CD4-positive, alpha-beta T cell treated with Interleukin-17A for 4 hours (primary cell): ENCODE data around the gene SRP68.
"Not testable (repeated sequence)": the region's sequence is repeated elsewhere in the genome, so short reads cannot be mapped to it uniquely, and the experiment has no call there.

Source experiments
- DNase-seq: peaks from one replicate; pipeline ENCODE4 v3.0.0-alpha.2; 2020; ENCODE audit warnings: mixed read lengths

SRP68 gene

GRCh38 chr17:76076765-76077583 lies 4.7 kb upstream of the SRP68 start:
- peak; percentile 57 for DNase-seq

- peak; percentile 16 for DNase-seq
Observed at GRCh38 chr17:76076146-76076764, 3.9 kb upstream of the SRP68 start.

GRCh38 chr17:76075364-76076145 lies 3.2 kb upstream of the SRP68 start:
- peak; percentile 32 for DNase-seq

- DNase-seq, result no peak
Observed at GRCh38 chr17:76074390-76075363, 2.4 kb upstream of the SRP68 start, which contains the start of gene GALR2. Gene GALR2, plus strand, starts transcription at chr17:76074781. Its CDS starts 103 bp downstream, at chr17:76074884.

GRCh38 chr17:76071531-76072147 lies 678 bp downstream of the SRP68 start:
- DNase-seq, result no peak

- no peak for DNase-seq
Observed at GRCh38 chr17:76065775-76066174, 6.5 kb downstream of the SRP68 start.

GRCh38 chr17:76063875-76064546 lies 8.3 kb downstream of the SRP68 start:
- peak; percentile 49 for DNase-seq

- not testable (repeated sequence) for DNase-seq
Observed at GRCh38 chr17:76058264-76058663, 14.1 kb downstream of the SRP68 start.

- no peak for DNase-seq
Observed at GRCh38 chr17:76056882-76057281, 15.4 kb downstream of the SRP68 start.

GRCh38 chr17:76054112-76054476 lies 18.2 kb downstream of the SRP68 start:
- DNase-seq, result no peak

- DNase-seq, result no peak
Observed at GRCh38 chr17:76053246-76054111, 18.8 kb downstream of the SRP68 start.

GRCh38 chr17:76051561-76051960 lies 20.8 kb downstream of the SRP68 start:
- no peak for DNase-seq

GRCh38 chr17:76050538-76051467 lies 21.5 kb downstream of the SRP68 start:
- DNase-seq, result no peak

- DNase-seq, result no peak
Observed at GRCh38 chr17:76049836-76050537, 22.3 kb downstream of the SRP68 start.

GRCh38 chr17:76049239-76049638 lies 23.1 kb downstream of the SRP68 start:
- DNase-seq, result no peak

GRCh38 chr17:76048711-76049110 lies 23.6 kb downstream of the SRP68 start:
- no peak for DNase-seq

GRCh38 chr17:76048025-76048605 lies 24.2 kb downstream of the SRP68 start:
- DNase-seq, result no peak

- DNase-seq, result no peak
Observed at GRCh38 chr17:76046064-76046463, 26.3 kb downstream of the SRP68 start.
